ENCODE measurements around the gene BICD2. TPM values are rescaled to one million over a fixed set of nuclear protein-coding genes. Genes with fewer than 3 reads are reported as not detected.

The BICD2 gene
- total RNA-seq, 4 donors from 2014 or later: 36.2 to 46.7 (median 41.6) TPM

DNA sequence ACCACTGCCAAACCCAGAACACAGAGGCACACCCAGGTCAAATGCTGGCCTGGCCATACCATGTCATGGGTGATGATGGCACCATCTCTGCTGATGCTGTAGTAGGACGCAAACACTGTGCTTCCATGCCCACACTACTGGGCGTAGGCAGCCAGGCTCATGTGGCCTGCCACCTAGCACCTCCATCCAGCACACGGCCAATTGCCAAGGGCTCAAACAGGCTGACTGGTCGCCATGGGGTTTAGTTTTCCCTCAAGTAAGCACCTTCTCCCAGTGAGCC lies 39.4 kb downstream of the BICD2 start:
- H3K4me3 ChIP-seq: no peak overlapping the region
- peaks cover 0 to 76% (median 34%) of the 10 kb centered on the region in 4 donors for H3K4me1 ChIP-seq
- no peak for DNase-seq (ENCODE audit: low spot score in 2 of 2)
- no peaks in the 10 kb centered on the region for H3K9me3 ChIP-seq
- TF ChIP-seq CTCF (IDR thresholded peaks at IDR 0.05): no peak
- 98 to 100% methylated on average over 3 to 4 of the region's 4 CpGs for WGBS, 2 donors
- H3K27ac ChIP-seq: peak overlapping the region in 2 of 4 donors; percentile 61 to 83
- H3K27me3 ChIP-seq: no peaks in the 10 kb centered on the region
- H3K36me3 ChIP-seq: peaks cover 0 to 63% (median 7%) of the 10 kb centered on the region in 3 donors

GRCh38 chr9:92724528-92725265 lies 39.9 kb downstream of the BICD2 start:
- H3K27me3 ChIP-seq: no peaks in the 10 kb centered on the region
- peaks cover 0 to 68% (median 7%) of the 10 kb centered on the region in 3 donors for H3K36me3 ChIP-seq
- WGBS, 2 donors: 88 to 89% methylated on average over 9 to 10 of the region's 10 CpGs
- H3K4me1 ChIP-seq: peaks cover 0 to 71% (median 34%) of the 10 kb centered on the region in 4 donors
- peak overlapping the region in 2 of 4 donors; percentile 83 for H3K27ac ChIP-seq
- no peak for TF ChIP-seq EP300 (IDR thresholded peaks at IDR 0.05)
- no peak for TF ChIP-seq CTCF (IDR thresholded peaks at IDR 0.05)
- no peak for TF ChIP-seq POLR2A (IDR thresholded peaks at IDR 0.05)
- H3K9me3 ChIP-seq: no peaks in the 10 kb centered on the region
- H3K4me3 ChIP-seq: no peak overlapping the region
- DNase-seq (ENCODE audit: low spot score in 2 of 2): no peak

DNA sequence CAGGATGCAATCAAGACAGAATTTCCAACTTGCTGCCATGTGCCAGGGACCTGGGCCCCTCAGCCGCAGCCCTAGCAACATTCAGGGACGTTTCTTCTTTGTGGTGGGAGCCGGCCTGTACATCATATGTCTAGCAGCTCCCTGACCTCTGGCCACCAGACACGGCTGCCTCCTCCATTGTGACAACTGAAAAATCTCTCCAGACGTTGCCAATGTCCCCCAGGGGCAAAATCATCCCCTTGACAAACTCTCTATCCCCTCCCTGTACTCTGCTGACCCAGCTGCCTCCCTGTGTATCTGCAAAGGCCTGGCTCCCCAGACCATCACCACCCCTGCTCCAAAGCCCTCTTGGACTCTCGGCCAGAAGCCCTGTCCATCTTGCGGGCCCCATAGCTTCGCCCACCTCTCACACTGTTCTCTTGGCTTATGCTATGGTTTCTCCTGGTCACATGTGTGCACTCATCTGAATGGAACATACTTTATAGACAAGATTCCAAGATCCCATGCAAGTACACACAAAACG lies 40.8 kb downstream of the BICD2 start:
- DNase-seq (ENCODE audit: low spot score in 2 of 2): no peak
- Histone ChIP-seq H3K9me3 (no peaks in the 10 kb centered on the region), H3K27me3 (no peaks in the 10 kb centered on the region), H3K4me3 (no peak overlapping the region), H3K36me3 (peaks cover 0 to 73% (median 11%) of the 10 kb centered on the region in 3 donors), H3K4me1 (peaks cover 0 to 62% (median 27%) of the 10 kb centered on the region in 4 donors), H3K27ac (peak overlapping the region in 3 of 4 donors; percentile 35 to 83 (median 83))
- WGBS, 2 donors: 47 to 54% methylated on average over 9 of the region's 9 CpGs
- TF ChIP-seq CTCF (IDR thresholded peaks at IDR 0.05): no peak
- TF ChIP-seq EP300 (IDR thresholded peaks at IDR 0.05): no peak
- TF ChIP-seq POLR2A (IDR thresholded peaks at IDR 0.05): no peak

GRCh38 chr9:92723299-92723625 lies 41.4 kb downstream of the BICD2 start:
- WGBS, 2 donors: 51 to 54% methylated on average over 3 of the region's 3 CpGs
- H3K4me1 ChIP-seq: peaks cover 0 to 58% (median 27%) of the 10 kb centered on the region in 4 donors
- no peaks in the 10 kb centered on the region for H3K27me3 ChIP-seq
- peak overlapping the region in 3 of 4 donors; percentile 35 to 83 (median 83) for H3K27ac ChIP-seq
- peak; percentile 17 to 72 for TF ChIP-seq EP300 (IDR thresholded peaks at IDR 0.05)
- no peak for TF ChIP-seq CTCF (IDR thresholded peaks at IDR 0.05)
- no peak for TF ChIP-seq POLR2A (IDR thresholded peaks at IDR 0.05)
- no peaks in the 10 kb centered on the region for H3K9me3 ChIP-seq
- H3K36me3 ChIP-seq: peaks cover 0 to 73% (median 17%) of the 10 kb centered on the region in 3 donors
- no peak overlapping the region for H3K4me3 ChIP-seq
- no peak for DNase-seq (ENCODE audit: low spot score in 2 of 2)

Data from tibial nerve (tissue), 4 donors.